ENCODE results near the gene ABCC11.

DNA sequence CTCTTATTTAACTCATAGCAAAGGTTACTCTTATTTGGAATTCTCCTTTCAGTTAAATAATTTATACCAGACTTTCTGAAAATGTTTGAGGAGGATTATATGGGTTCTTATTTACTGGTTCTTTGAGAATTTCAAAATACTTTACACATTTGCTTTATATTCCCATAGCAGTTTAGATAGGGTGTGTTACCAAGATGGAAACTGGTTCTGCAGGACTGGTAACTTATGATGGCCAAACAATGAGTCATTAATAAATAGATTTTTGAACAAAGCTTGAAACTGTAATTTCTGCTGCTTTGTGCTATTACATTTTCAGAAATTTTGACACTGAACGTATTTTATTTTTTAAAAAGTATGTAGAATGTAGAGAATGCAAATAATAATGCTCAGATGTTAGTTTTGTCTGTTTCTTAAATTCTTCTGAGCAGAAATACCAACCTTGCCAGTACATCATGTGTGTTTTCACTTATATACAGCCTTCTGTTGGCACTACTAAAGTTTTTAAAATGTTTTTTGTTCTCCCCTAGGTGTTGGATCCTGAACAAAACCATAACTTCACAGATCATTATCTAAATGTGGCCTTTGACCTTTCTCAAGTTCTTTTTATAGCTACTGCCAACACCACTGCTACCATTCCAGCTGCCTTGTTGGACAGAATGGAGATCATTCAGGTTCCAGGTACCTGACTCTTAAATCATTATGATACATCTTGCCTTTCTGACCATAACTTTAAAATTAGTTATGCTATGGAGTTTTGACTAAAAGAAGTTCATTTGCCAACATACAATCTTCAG lies 48.3 kb upstream of the ABCC11 start:
- TF ChIP-seq POLR2AphosphoS5 (IDR thresholded peaks at IDR 0.05; ENCODE audit: low read depth) = no peak
- TF ChIP-seq, protein P1, sequence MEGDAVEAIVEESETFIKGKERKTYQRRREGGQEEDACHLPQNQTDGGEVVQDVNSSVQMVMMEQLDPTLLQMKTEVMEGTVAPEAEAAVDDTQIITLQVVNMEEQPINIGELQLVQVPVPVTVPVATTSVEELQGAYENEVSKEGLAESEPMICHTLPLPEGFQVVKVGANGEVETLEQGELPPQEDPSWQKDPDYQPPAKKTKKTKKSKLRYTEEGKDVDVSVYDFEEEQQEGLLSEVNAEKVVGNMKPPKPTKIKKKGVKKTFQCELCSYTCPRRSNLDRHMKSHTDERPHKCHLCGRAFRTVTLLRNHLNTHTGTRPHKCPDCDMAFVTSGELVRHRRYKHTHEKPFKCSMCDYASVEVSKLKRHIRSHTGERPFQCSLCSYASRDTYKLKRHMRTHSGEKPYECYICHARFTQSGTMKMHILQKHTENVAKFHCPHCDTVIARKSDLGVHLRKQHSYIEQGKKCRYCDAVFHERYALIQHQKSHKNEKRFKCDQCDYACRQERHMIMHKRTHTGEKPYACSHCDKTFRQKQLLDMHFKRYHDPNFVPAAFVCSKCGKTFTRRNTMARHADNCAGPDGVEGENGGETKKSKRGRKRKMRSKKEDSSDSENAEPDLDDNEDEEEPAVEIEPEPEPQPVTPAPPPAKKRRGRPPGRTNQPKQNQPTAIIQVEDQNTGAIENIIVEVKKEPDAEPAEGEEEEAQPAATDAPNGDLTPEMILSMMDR (conservative IDR thresholded peaks at IDR 0.05; ENCODE audit: low read depth in 2 of 2) = no peak
- TF ChIP-seq, protein P2, sequence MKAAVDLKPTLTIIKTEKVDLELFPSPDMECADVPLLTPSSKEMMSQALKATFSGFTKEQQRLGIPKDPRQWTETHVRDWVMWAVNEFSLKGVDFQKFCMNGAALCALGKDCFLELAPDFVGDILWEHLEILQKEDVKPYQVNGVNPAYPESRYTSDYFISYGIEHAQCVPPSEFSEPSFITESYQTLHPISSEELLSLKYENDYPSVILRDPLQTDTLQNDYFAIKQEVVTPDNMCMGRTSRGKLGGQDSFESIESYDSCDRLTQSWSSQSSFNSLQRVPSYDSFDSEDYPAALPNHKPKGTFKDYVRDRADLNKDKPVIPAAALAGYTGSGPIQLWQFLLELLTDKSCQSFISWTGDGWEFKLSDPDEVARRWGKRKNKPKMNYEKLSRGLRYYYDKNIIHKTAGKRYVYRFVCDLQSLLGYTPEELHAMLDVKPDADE (IDR thresholded peaks at IDR 0.05) = no peak
- TF ChIP-seq EZH2 (IDR thresholded peaks at IDR 0.05; ENCODE audit: low read depth, unreplicated experiment) = no peak
- no peak for TF ChIP-seq CREB1 (CRISPR knock-in tag; IDR thresholded peaks at IDR 0.05; ENCODE audit: low read depth)
- TF ChIP-seq EZH2phosphoT487 (IDR thresholded peaks at IDR 0.05; ENCODE audit: unreplicated experiment) = no peak
- TF ChIP-seq, protein P3, sequence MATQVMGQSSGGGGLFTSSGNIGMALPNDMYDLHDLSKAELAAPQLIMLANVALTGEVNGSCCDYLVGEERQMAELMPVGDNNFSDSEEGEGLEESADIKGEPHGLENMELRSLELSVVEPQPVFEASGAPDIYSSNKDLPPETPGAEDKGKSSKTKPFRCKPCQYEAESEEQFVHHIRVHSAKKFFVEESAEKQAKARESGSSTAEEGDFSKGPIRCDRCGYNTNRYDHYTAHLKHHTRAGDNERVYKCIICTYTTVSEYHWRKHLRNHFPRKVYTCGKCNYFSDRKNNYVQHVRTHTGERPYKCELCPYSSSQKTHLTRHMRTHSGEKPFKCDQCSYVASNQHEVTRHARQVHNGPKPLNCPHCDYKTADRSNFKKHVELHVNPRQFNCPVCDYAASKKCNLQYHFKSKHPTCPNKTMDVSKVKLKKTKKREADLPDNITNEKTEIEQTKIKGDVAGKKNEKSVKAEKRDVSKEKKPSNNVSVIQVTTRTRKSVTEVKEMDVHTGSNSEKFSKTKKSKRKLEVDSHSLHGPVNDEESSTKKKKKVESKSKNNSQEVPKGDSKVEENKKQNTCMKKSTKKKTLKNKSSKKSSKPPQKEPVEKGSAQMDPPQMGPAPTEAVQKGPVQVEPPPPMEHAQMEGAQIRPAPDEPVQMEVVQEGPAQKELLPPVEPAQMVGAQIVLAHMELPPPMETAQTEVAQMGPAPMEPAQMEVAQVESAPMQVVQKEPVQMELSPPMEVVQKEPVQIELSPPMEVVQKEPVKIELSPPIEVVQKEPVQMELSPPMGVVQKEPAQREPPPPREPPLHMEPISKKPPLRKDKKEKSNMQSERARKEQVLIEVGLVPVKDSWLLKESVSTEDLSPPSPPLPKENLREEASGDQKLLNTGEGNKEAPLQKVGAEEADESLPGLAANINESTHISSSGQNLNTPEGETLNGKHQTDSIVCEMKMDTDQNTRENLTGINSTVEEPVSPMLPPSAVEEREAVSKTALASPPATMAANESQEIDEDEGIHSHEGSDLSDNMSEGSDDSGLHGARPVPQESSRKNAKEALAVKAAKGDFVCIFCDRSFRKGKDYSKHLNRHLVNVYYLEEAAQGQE (IDR thresholded peaks at IDR 0.05; ENCODE audit: unreplicated experiment) = no peak
- TF ChIP-seq JUNB (IDR thresholded peaks at IDR 0.05; ENCODE audit: unreplicated experiment) = no peak
